ENCODE measurements around the gene GPRC5D. TPM values are rescaled to one million over a fixed set of nuclear protein-coding genes. Genes with fewer than 3 reads are reported as not detected.

The GPRC5D gene
- total RNA-seq, 1 experiment from 2014 or later = 0.33 TPM

- no peak overlapping the region for H3K27ac Mint-ChIP-seq
- H3K27me3 Mint-ChIP-seq (ENCODE audit: low read depth) = no peaks in the 10 kb centered on the region
- peaks cover 7% of the 10 kb centered on the region for H3K9me3 Mint-ChIP-seq
- ATAC-seq = no peak
- no peak for DNase-seq (ENCODE audit: low spot score)
- POLR2A ChIA-PET = interaction anchor here (0.5 kb wide), 1 partner anchor 200 kb away, joined by 4 read pairs; no protein-coding TSS in a partner anchor
- no peaks in the 10 kb centered on the region for H3K4me1 Mint-ChIP-seq
- no peak for TF ChIP-seq OVOL2 (CRISPR knock-in tag; IDR thresholded peaks at IDR 0.05; ENCODE audit: borderline replicate concordance)
- TF ChIP-seq GABPB1 (CRISPR knock-in tag; IDR thresholded peaks at IDR 0.05) = no peak
- no peak for TF ChIP-seq CREM (CRISPR knock-in tag; IDR thresholded peaks at IDR 0.05)
- no peak for TF ChIP-seq IRF1 (CRISPR knock-in tag; IDR thresholded peaks at IDR 0.05)
- TF ChIP-seq ZNF232 (CRISPR knock-in tag; IDR thresholded peaks at IDR 0.05) = no peak
- TF ChIP-seq PRDM15 (CRISPR knock-in tag; IDR thresholded peaks at IDR 0.05) = no peak
- TF ChIP-seq HMGXB4 (CRISPR knock-in tag; IDR thresholded peaks at IDR 0.05) = no peak
- TF ChIP-seq ZBTB21 (CRISPR knock-in tag; IDR thresholded peaks at IDR 0.05; ENCODE audit: borderline replicate concordance) = no peak
- no peak for TF ChIP-seq FOXP1 (CRISPR knock-in tag; IDR thresholded peaks at IDR 0.05; ENCODE audit: borderline replicate concordance)
- no peak for TF ChIP-seq ATF6 (CRISPR knock-in tag; IDR thresholded peaks at IDR 0.05)
- no peak for TF ChIP-seq CREB1 (CRISPR knock-in tag; IDR thresholded peaks at IDR 0.05)
- no peak for TF ChIP-seq JAZF1 (CRISPR knock-in tag; IDR thresholded peaks at IDR 0.05)
- no peaks in the 10 kb centered on the region for H3K36me3 Mint-ChIP-seq
- CTCF ChIA-PET = interaction anchor here (1.1 kb wide), 1 partner anchor 13 kb away, joined by 3 read pairs; no protein-coding TSS in a partner anchor
- H3K4me3 Mint-ChIP-seq = no peak overlapping the region
Observed at GRCh38 chr12:12960639-12961209, 8.8 kb upstream of the GPRC5D start.

- ChIA-PET CTCF (interaction anchor here (1.3 to 1.5 kb wide), 2 partner anchors 17 to 27 kb away, joined by 4 to 6 read pairs; no protein-coding TSS in a partner anchor), POLR2A (no interaction called here)
- DNase-seq (ENCODE audit: low spot score) (no peak), ATAC-seq (no peak)
- Mint-ChIP-seq H3K27ac (no peak overlapping the region), H3K4me1 (no peaks in the 10 kb centered on the region), H3K4me3 (no peak overlapping the region), H3K27me3 (ENCODE audit: low read depth) (no peaks in the 10 kb centered on the region), H3K9me3 (no peaks in the 10 kb centered on the region), H3K36me3 (no peaks in the 10 kb centered on the region)
- TF ChIP-seq FOXP4 (CRISPR knock-in tag; IDR thresholded peaks at IDR 0.05) (no peak), ZNF263 (CRISPR knock-in tag; IDR thresholded peaks at IDR 0.05; ENCODE audit: low read depth) (no peak), E2F5 (CRISPR knock-in tag; IDR thresholded peaks at IDR 0.05) (no peak), HMGA2 (CRISPR knock-in tag; IDR thresholded peaks at IDR 0.05) (no peak), GRHL2 (CRISPR knock-in tag; IDR thresholded peaks at IDR 0.05; ENCODE audit: insufficient replicate concordance, severe bottlenecking) (no peak), CREM (CRISPR knock-in tag; IDR thresholded peaks at IDR 0.05) (no peak), ZNF532 (CRISPR knock-in tag; IDR thresholded peaks at IDR 0.05; ENCODE audit: borderline replicate concordance) (no peak), ZNF671 (CRISPR knock-in tag; IDR thresholded peaks at IDR 0.05) (no peak)
Observed at GRCh38 chr12:12958886-12959285, 6.9 kb upstream of the GPRC5D start.

Measured in WTC11 (cell line).